ENCODE measurements around the gene HSF5.

Gene HSF5

GRCh38 chr17:58528443-58528842, 40.2 kb upstream of the HSF5 start:
- in situ Hi-C loops (cut with MboI; ENCODE audit: low sequenced_read_pairs, unreplicated experiment), result no loop called here
- DNase-seq (ENCODE audit: low spot score), result no peak
- no peak for TF ChIP-seq CTCF (IDR thresholded peaks at IDR 0.05; ENCODE audit: borderline replicate concordance, control extremely low read depth, extremely low read depth, insufficient read depth, missing control alignments)

- no peak for TF ChIP-seq CTCF (IDR thresholded peaks at IDR 0.05; ENCODE audit: borderline replicate concordance, control extremely low read depth, extremely low read depth, insufficient read depth, missing control alignments)
- in situ Hi-C loops (cut with MboI; ENCODE audit: low sequenced_read_pairs, unreplicated experiment), result no loop called here
These were observed 39.7 kb upstream of the HSF5 start for GRCh38 chr17:58527949-58528348.

GRCh38 chr17:58527306-58527705, 39.1 kb upstream of the HSF5 start:
- no peak for DNase-seq (ENCODE audit: low spot score)
- in situ Hi-C loops (cut with MboI; ENCODE audit: low sequenced_read_pairs, unreplicated experiment), result no loop called here
- no peak for TF ChIP-seq CTCF (IDR thresholded peaks at IDR 0.05; ENCODE audit: borderline replicate concordance, control extremely low read depth, extremely low read depth, insufficient read depth, missing control alignments)

More at GRCh38 chr17:58527949-58528348, 39.7 kb upstream of the HSF5 start:
- DNase-seq (ENCODE audit: low spot score), result no peak

- DNase-seq (ENCODE audit: low spot score), result no peak
- in situ Hi-C loops (cut with MboI; ENCODE audit: low sequenced_read_pairs, unreplicated experiment), result no loop called here
- no peak for TF ChIP-seq CTCF (IDR thresholded peaks at IDR 0.05; ENCODE audit: borderline replicate concordance, control extremely low read depth, extremely low read depth, insufficient read depth, missing control alignments)
These were observed 37.0 kb upstream of the HSF5 start for GRCh38 chr17:58525239-58525638.

- no peak for TF ChIP-seq CTCF (IDR thresholded peaks at IDR 0.05; ENCODE audit: borderline replicate concordance, control extremely low read depth, extremely low read depth, insufficient read depth, missing control alignments)
- in situ Hi-C loops (cut with MboI; ENCODE audit: low sequenced_read_pairs, unreplicated experiment), result no loop called here
- DNase-seq (ENCODE audit: low spot score), result no peak
These were observed 33.5 kb upstream of the HSF5 start for GRCh38 chr17:58521680-58522079.

- TF ChIP-seq CTCF (IDR thresholded peaks at IDR 0.05; ENCODE audit: borderline replicate concordance, control extremely low read depth, extremely low read depth, insufficient read depth, missing control alignments), result no peak
- in situ Hi-C loops (cut with MboI; ENCODE audit: low sequenced_read_pairs, unreplicated experiment), result no loop called here
- no peak for DNase-seq (ENCODE audit: low spot score)
These were observed 32.7 kb upstream of the HSF5 start for GRCh38 chr17:58520843-58521430.

Measured in GM13976 (cell line).